ENCODE results near the gene ARIH2.

DNA sequence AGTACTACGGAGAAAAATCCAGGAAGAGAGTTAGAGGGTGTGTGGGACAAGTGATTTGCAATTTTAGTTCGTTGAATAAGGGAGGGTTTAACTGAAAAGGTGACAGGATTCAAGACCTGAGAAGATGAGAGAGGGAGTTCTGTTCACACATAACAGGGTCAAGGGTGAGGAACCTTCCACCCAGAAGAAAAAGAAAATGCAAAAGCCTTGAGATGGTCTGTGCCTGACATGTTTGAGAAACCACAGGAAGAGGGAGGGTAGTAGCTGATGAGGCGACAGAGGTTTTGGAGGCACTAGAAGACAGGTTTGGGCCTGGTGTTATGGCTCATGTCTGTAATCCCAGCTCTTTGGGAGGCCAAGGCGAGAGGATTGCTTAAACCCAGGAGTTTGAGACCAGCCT is 19.4 kb upstream of the ARIH2 start:
- TF ChIP-seq RAD21 (IDR thresholded peaks at IDR 0.05; ENCODE audit: low read depth), result no peak
- TF ChIP-seq TAF1 (IDR thresholded peaks at IDR 0.05; ENCODE audit: low read depth), result no peak

Data from Ishikawa (cell line).